ENCODE data around the gene SPATS2. TPM values are rescaled to one million over a fixed set of nuclear protein-coding genes. Genes with fewer than 3 reads are reported as not detected.

The SPATS2 gene
- total and polyA plus RNA-seq, 2 donors (not counting 3 experiments of a cell fraction or from before 2014, with no cell fraction given), result 55.8 to 66.5 TPM

- BruUV-seq (replicated peaks), result no TSS peak
- peaks cover 6% of the 10 kb centered on the region for H3K4me1 ChIP-seq (ENCODE audit: control insufficient read depth, extremely low read depth, insufficient read depth, low read length)
- POLR2A ChIA-PET, result no interaction called here
- no peaks in the 10 kb centered on the region for H3K79me2 ChIP-seq (ENCODE audit: control insufficient read depth, insufficient read depth, low read length)
- CTCF ChIA-PET, result interaction anchor here (0.9 to 6.9 kb wide), 11 partner anchors 9 to 264 kb away, joined by 3 to 89 read pairs (median 8); partner anchors contain the start of gene KCNH3
- FAIRE-seq (no peak), DNase-seq (ENCODE audit: low read depth, low spot score) (no peak)
- no peak overlapping the region for H2AFZ ChIP-seq (ENCODE audit: low read depth, low read length)
- dilution Hi-C loops (cut with MboI; ENCODE audit: extremely low pct_ligation_motif_present, low sequenced_read_pairs) (no loop called here), intact Hi-C loops (cut with micrococcal nuclease) (loop anchor here (1.0 kb wide), 1 partner anchor 27 kb away; no protein-coding TSS in a partner anchor)
- H3K9me1 ChIP-seq (replicated peaks; ENCODE audit: control insufficient read depth, extremely low read depth, insufficient read depth, low read length), result no peaks in the 10 kb centered on the region
- peaks cover 0 to 3% of the 10 kb centered on the region in 2 experiments for H3K36me3 ChIP-seq (ENCODE audit: control insufficient read depth in 2 of 2, extremely low read depth in 1 of 2, insufficient read depth in 2 of 2, low read length in 2 of 2)
- no peak overlapping the region for H3K9ac ChIP-seq (replicated peaks; ENCODE audit: extremely low read depth, insufficient read depth, low read length)
- no peaks in the 10 kb centered on the region for H3K9me3 ChIP-seq (replicated peaks; ENCODE audit: control insufficient read depth, insufficient read depth, low read length)
- no peak overlapping the region for H3K27ac ChIP-seq (ENCODE audit: insufficient read depth, low read depth, low read length)
- no peak overlapping the region for H3K4me2 ChIP-seq (ENCODE audit: insufficient read depth, low read length)
- TF ChIP-seq POLR2AphosphoS5 (IDR thresholded peaks at IDR 0.05; ENCODE audit: insufficient read depth, low read depth, low read length) (no peak), CTCF (IDR thresholded peaks at IDR 0.05; ENCODE audit: extremely low read depth in 1 of 2, insufficient read depth in 1 of 2, low read depth in 1 of 2, low read length in 2 of 2) (no peak), MAX (IDR thresholded peaks at IDR 0.05; ENCODE audit: insufficient read depth, insufficient read length) (no peak), FOS (IDR thresholded peaks at IDR 0.05; ENCODE audit: borderline replicate concordance, insufficient read depth, low read length) (no peak), MYC (IDR thresholded peaks at IDR 0.05; ENCODE audit: low read depth, low read length) (no peak), POLR2A (IDR thresholded peaks at IDR 0.05; ENCODE audit: low read depth, low read length) (no peak), GATA2 (IDR thresholded peaks at IDR 0.05; ENCODE audit: insufficient read depth, insufficient read length, low read depth, low read length) (no peak), EZH2 (IDR thresholded peaks at IDR 0.05; ENCODE audit: borderline replicate concordance, low read depth, low read length, severe bottlenecking) (no peak), JUN (IDR thresholded peaks at IDR 0.05; ENCODE audit: borderline replicate concordance, insufficient read depth, insufficient read length, low read depth) (no peak)
- H4K20me1 ChIP-seq (replicated peaks; ENCODE audit: control insufficient read depth, extremely low read depth, insufficient read depth, low read length), result no peaks in the 10 kb centered on the region
- peaks cover 0 to 5% of the 10 kb centered on the region in 2 experiments for H3K27me3 ChIP-seq (ENCODE audit: control insufficient read depth in 2 of 2, insufficient read depth in 2 of 2, low read length in 2 of 2)
- H3K4me3 ChIP-seq (replicated peaks in 1 of 3; ENCODE audit: insufficient read depth in 1 of 3, low read depth in 1 of 3, low read length in 3 of 3), result no peak overlapping the region
These were observed 185.6 kb downstream of the SPATS2 start for GRCh38 chr12:49552899-49553298.

Data from endothelial cell of umbilical vein (primary cell).